HG03060 (cell line): ENCODE measurements around the gene SLCO4C1.
A peak's percentile ranks its signal among the peaks of the same experiment; 100 is the strongest.

Source experiments
- ATAC-seq: cut with Tn5 transposase; IDR thresholded peaks from one replicate; pipeline ENCODE4 v1.9.1; 2021; ENCODE audit warnings: low read depth, moderate number of reproducible peaks; ENCODE audit not compliant: unreplicated experiment

The SLCO4C1 gene

DNA sequence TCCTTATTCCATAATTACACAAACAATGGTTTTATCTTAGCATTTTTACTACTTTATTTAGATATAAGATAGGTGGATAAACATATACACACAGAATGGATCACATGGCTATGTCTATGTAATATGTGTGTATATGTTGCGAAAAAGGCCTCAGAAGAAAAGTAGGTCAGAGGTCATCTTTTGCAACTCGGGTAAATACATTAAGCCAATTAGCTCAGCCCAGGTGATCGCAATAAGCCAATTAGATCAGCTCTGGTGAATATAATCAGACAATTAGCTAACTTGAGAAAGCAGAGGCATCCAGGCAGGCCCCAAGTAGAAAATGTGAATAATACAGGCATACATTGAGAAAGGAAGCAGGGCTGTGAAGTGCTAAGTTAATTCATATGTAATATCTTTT, 24.3 kb downstream of the SLCO4C1 start:
- ATAC-seq, result no peak

GRCh38 chr5:102270036-102270435, 26.0 kb downstream of the SLCO4C1 start:
- no peak for ATAC-seq

GRCh38 chr5:102262688-102263087, 33.4 kb downstream of the SLCO4C1 start:
- ATAC-seq, result no peak

DNA sequence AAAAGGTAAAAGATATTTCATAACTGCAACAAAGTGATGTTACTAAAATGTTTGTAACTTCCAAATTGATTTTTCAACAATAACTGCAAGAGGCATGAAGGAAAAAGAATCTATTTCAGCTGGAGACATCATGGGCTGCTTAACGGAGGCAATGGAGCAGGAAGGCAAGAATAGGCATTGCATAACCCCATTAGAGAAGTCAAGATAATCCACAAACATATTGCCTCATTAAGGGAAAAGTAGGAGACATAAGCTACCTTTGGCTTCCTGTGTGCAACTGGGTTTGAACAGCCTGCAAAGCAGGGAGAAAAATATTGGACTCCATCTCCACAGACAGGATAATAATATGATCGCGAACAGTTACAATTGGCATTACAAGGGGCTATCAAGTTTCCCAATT, 46.7 kb downstream of the SLCO4C1 start:
- ATAC-seq, result no peak

DNA sequence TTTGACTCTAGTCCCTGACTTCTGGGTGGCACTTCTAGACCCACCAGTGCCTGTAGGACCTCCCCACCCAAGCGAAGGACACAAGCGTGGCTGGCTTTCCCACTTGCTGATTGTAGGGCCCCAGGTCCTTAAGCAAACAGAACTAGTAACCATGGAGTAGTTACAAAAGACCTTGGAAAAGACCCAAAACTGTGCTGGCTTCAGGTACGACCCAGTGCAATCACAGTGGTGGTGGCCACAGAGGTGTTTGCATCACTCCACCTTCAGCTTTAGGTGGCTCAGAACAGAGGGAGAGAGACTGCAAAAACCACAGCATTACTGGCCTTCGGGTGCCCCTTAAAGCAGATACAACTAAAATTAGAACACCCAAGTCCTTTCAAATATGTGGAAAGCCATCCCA, 52.9 kb downstream of the SLCO4C1 start:
- no peak for ATAC-seq

DNA sequence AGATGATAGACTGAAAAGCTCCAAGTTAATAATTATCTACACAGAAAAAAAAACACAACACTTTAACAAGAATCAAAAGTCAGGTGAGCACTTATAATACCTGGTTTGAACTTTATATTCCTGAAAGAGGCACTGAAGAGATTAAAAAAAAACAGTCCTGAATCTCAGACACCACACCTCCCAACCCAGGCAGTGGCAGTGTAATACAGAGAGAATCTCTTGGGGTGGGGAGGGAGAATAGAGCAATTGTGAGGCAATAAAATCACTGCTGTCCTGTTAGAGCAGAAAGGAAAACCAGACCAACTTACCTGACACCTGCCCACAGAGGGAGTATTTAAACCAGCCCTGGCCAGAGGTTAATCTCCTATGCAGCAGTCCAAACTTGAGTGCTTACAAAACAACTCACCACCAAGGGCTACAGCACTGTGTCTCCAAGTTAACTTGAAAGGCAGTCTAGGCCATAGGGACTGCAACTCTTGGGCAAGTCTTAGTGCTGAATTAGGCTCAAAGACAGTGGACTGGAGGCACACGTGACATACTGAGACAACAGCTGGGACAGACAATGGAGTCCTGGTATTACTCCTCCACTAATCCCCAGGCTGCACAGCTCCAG, 54.2 kb downstream of the SLCO4C1 start:
- no peak for ATAC-seq

DNA sequence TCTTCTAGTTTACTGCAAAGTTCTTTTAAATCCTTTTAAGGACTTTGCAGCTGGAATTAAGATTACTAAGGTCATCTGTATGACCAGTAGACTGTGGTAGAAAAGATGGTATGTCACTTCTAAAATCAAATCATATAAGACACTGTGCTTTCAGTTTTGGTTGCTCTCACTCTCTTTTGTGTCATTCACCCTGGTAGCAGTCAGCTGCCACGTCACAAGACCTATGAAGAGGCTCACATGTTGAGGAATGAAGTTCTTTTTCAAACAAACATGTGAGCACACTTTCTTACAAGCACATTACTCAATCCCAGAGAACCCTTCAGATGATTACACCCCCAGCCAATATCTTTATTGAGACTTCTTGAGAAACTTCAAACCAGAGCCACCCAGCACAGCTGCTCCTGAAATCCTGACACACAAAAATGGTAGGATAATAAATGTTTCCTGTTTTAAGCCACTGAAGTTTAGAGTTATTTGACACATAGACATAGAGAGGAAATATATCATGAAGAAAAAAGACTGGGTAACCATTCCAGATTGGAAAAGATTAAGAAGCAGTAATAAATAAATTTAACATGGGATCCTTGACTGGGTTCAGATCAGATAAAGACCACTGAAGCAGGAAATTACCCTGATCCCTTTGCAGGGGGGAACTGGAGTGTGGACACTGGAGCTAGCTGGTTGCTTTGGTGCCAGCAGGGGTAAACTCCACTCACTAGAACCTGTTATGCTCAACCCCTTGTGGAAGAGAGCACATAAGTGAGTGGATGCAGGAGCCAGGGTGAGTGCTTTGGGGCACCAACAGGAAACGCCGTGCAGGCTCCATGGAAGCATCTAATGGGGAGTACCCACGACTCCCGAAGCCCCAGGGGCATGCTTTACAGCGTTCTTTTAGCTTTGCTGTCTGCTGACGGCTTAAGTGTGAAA, 64.1 kb downstream of the SLCO4C1 start:
- ATAC-seq, result peak; percentile 93

- ATAC-seq, result no peak
Measured at GRCh38 chr5:102229685-102230084, 66.4 kb downstream of the SLCO4C1 start.

DNA sequence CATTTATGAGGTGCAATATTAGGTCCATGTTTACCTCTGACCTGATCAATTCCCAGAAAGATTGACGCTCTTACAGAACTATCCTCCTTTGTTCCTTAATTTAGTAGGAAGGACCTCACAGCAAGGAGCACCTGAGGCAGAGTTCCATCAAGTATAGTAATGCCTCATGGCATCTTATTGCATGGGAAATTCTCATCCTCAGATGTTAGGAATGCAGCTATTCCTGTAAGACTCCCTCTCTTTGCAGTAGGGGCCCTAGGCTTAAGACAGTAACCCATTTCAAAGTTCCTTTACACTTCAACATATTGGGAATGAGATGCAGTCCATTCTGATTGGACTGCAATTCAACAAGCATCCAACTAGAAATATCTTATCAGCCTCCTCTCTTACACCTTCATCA, 69.8 kb downstream of the SLCO4C1 start:
- ATAC-seq, result no peak

DNA sequence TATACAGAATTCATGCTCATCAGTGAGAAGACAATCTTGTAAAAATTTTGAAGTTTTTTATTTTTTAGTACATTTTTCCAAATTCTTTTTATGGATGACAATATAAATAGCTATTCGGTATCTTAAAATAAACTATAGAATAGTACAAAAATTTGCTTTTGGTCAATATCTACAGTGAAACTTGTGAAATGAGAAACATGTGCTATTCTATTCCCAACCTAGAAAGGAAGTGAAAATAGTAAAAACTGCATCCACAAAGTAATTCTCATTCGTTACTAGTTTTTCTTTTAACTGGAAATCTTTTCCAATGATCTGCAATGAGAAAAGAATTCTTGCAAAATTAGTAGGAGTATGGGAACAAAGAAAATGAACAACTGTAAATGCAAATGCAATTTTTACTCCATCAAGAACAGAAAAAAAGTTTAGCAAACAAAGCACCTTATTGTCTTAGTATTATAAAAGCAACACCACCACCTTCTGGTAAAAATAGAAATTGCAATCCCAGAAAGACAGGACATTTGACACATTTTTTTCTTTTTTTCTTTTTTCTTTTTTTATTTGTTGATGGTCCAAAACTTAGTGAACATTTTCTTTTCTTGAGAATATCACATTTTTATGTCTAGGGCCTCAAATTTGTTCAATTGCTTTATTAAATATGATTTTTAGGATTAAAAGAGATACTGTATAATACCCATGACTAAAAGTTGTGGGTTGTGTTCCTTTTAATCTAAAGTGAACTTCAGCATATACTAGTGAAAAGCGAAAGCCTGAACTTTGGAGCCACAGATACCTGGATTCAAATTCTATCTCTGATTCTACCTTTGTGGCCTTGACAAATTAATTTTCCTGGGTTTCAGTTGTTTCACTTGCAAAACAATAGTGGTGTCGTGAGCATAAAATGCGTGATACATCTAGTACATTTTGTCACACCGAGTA, 72.3 kb downstream of the SLCO4C1 start:
- no peak for ATAC-seq

- ATAC-seq, result no peak
Measured at GRCh38 chr5:102222772-102223171, 73.3 kb downstream of the SLCO4C1 start.

- ATAC-seq, result no peak
Measured at GRCh38 chr5:102221949-102222348, 74.1 kb downstream of the SLCO4C1 start.

- ATAC-seq, result peak; percentile 62
Measured at GRCh38 chr5:102218159-102218558, 77.9 kb downstream of the SLCO4C1 start.

- no peak for ATAC-seq
Measured at GRCh38 chr5:102216678-102217077, 79.4 kb downstream of the SLCO4C1 start.

DNA sequence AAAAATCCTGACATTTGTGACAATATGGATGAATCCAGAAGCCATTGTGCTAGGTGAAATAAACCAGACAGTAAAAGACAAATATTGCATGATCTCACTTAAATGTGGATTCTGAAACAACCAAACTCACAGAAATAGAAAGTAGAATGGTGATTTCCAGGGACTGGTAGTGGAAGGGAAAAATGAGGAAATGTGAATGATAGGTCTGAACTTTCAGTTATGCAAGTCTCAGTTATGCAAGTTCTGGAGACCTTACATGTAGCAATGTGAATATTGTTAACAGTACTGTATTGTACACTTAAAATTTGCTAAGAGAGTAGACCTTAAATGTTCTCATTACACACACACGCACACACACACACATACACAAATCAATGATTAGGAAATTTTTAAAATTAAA, 84.9 kb downstream of the SLCO4C1 start:
- ATAC-seq, result no peak

DNA sequence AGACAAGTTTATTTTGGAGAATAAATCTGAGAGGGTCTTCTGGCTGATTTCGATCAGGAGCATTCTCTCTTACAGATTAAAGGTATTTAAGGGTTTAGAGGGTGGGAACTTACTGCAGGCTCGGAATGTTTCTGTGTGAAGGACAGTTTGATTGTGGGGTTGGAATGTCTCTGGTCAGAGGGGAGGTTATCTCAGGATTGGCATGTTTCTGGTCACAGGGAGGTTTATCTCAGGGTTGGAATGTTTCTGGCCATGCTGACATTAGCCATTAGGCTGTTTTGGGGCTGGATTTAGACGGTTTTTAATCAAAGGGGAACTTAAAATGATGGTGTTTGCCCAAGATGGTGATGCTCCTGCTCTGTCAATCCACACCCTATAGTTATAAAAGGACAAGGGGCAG, 95.2 kb downstream of the SLCO4C1 start:
- ATAC-seq, result no peak

DNA sequence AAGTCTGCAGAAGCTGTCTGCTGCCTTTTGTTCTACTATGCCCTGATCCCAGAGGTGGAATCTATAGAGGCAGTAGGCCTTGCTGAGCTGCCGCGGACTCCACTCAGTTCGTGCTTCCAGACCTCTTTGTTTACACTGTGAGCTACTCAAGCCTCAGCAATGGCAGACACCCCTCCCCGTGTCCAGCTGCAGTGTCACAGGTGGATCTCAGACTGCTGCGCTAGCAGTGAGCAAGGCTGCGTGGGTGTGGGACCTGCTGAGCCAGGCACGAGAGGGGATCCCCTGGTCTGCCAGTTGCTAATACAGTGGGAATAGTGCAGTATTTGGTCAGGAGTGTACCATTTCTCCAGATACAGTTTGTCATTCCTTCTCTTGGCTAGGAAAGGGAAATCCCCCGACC, 99.6 kb downstream of the SLCO4C1 start:
- ATAC-seq, result no peak
